Ishikawa (cell line): ENCODE data around the gene HOXA3.

Source experiments
- CREB1 ChIP-seq: IDR thresholded peaks from 2 replicates; pipeline ENCODE4 v1.6.1; 2012; ENCODE audit warnings: low read depth
- EP300 ChIP-seq: IDR thresholded peaks from 2 replicates; pipeline ENCODE4 v1.6.1; 2012; ENCODE audit warnings: borderline replicate concordance
- REST ChIP-seq: IDR thresholded peaks from 2 replicates; pipeline ENCODE4 v1.6.1; 2012; ENCODE audit warnings: low read depth, mild to moderate bottlenecking
- TAF1 ChIP-seq: IDR thresholded peaks from 2 replicates; pipeline ENCODE4 v1.6.1; 2012; ENCODE audit warnings: low read depth, mild to moderate bottlenecking
- TEAD4 ChIP-seq: IDR thresholded peaks from 2 replicates; pipeline ENCODE4 v1.6.1; 2012
- ZBTB7A ChIP-seq: IDR thresholded peaks from 2 replicates; pipeline ENCODE4 v1.6.1; 2012; ENCODE audit warnings: low read depth

DNA sequence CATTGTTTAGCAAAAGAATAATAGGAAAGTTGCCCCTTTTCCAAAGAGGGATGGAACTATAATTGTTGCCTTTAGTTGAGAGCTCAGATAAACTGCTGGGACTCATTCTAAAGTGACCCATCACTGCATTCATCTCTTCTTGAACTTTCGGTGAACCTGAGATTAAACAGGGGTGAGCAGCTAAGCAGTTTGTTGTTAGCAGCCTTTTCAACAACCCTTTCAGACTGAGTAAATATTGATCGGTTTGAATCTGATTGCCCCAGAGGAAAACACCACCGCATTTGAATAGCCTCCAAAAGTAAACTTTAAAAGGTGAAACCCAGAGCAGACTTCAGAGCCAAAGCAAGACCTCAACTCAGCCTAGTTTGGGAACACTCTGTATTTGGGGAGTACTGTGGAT lies 61.3 kb downstream of the HOXA3 start:
- TF ChIP-seq TAF1 (no peak), TEAD4 (no peak), EP300 (no peak), ZBTB7A (no peak), REST (no peak), CREB1 (no peak)
